Natural killer cell (primary cell): ENCODE measurements around the gene EEIG2. TPM values are rescaled to one million over a fixed set of nuclear protein-coding genes. Genes with fewer than 3 reads are reported as not detected.

ENCODE experiments used
- ATAC-seq, 3 donors: fragments of 150-1000 bp in 2 of 3; fragments of 200-7000 bp in 1 of 3; cut with Tn5 transposase; 1 replicate in 1 of 3; 2 replicates in 2 of 3; pipeline ENCODE4 v1.10.0; 2021; ENCODE audit warnings: mild to moderate bottlenecking in 2 of 3, moderate library complexity in 2 of 3
- DNase-seq, 2 donors: peaks; one replicate each; pipeline versions ENCODE4 v3.0.0 to v3.0.0-alpha.2; 2013 to 2021; ENCODE audit warnings: mixed read lengths in 1 of 2
- H3K27ac ChIP-seq: one replicate; pipeline ENCODE4 v1.5.1; 2013; ENCODE audit warnings: mild to moderate bottlenecking, low read length
- H3K27me3 ChIP-seq: one replicate; pipeline ENCODE4 v1.6.1; 2013; ENCODE audit warnings: low read length; ENCODE audit not compliant: control insufficient read depth, insufficient read depth
- H3K36me3 ChIP-seq: one replicate; pipeline ENCODE4 v1.6.1; 2013; ENCODE audit warnings: low read length; ENCODE audit not compliant: control insufficient read depth, insufficient read depth
- H3K4me1 ChIP-seq: one replicate; pipeline ENCODE4 v1.6.1; 2013; ENCODE audit warnings: low read length; ENCODE audit not compliant: control insufficient read depth, insufficient read depth
- H3K4me3 ChIP-seq: one replicate; pipeline ENCODE4 v1.5.1; 2013; ENCODE audit warnings: low read length
- H3K9me3 ChIP-seq: one replicate; pipeline ENCODE4 v1.6.1; 2013; ENCODE audit warnings: low read length; ENCODE audit not compliant: control insufficient read depth, insufficient read depth
- H3K27ac Mint-ChIP-seq, 2 donors: one replicate each; pipeline ENCODE4 v1.8.0; 2022; ENCODE audit warnings: mild to moderate bottlenecking in 2 of 2, mixed read lengths in 2 of 2, moderate library complexity in 1 of 2
- H3K27me3 Mint-ChIP-seq, 2 donors: one replicate each; pipeline ENCODE4 v1.8.0; 2022; ENCODE audit warnings: low read depth in 2 of 2, mixed read lengths in 2 of 2
- H3K36me3 Mint-ChIP-seq: one replicate; pipeline ENCODE4 v1.8.0; 2022; ENCODE audit warnings: mixed read lengths
- H3K4me1 Mint-ChIP-seq, 2 donors: one replicate each; pipeline ENCODE4 v1.8.0; 2022; ENCODE audit warnings: mixed read lengths in 2 of 2
- H3K4me3 Mint-ChIP-seq: one replicate; pipeline ENCODE4 v1.8.0; 2022; ENCODE audit warnings: mild to moderate bottlenecking, moderate library complexity, mixed read lengths
- H3K9me3 Mint-ChIP-seq, 2 donors: one replicate each; pipeline ENCODE4 v1.8.0; 2022; ENCODE audit warnings: mixed read lengths in 2 of 2
- WGBS: methylation state at CpG from one replicate; pipeline ENCODE4 v1.1.7; 2013; ENCODE audit warnings: missing lambda C conversion rate; ENCODE audit not compliant: insufficient coverage; 5-methylcytosine and 5-hydroxymethylcytosine counted together
- intact Hi-C: fragments of 100-400 bp; cut with micrococcal nuclease; formaldehyde crosslinking; loops from one replicate; pipeline ENCODE4 v1.14.2; 2022
- total RNA-seq, 4 donors: library from RNA; stranded (reverse); fragments of 120-200 nt in 1 of 4; gene quantifications; one replicate each; pipeline versions ENCODE4 v1.2.3 to v1.2.4, GENCODE V29; 2013 to 2022
- TF ChIP-seq, protein P1 (sequence below): fragments of 200-600 bp; IDR thresholded peaks from one replicate; pipeline ENCODE4 v1.8.0; 2022; ENCODE audit warnings: antibody characterized with exemption

The EEIG2 gene
- total RNA-seq, 3 donors from 2014 or later (not counting 1 experiment from before 2014, with no cell fraction given): 18.2 to 23.9 (median 20.3) TPM

GRCh38 chr1:108583757-108584427 is 24.0 kb downstream of the EEIG2 start:
- Histone ChIP-seq H3K27me3 (no peaks in the 10 kb centered on the region), H3K4me1 (no peaks in the 10 kb centered on the region), H3K27ac (no peak overlapping the region), H3K36me3 (no peaks in the 10 kb centered on the region), H3K4me3 (no peak overlapping the region), H3K9me3 (no peaks in the 10 kb centered on the region)
- H3K27me3 Mint-ChIP-seq: no peaks in the 10 kb centered on the region
- intact Hi-C loops: no loop called here
- DNase-seq (no peak), ATAC-seq (no peak)
- H3K36me3 Mint-ChIP-seq: no peaks in the 10 kb centered on the region
- H3K9me3 Mint-ChIP-seq: peaks cover 0 to 4% of the 10 kb centered on the region in 2 donors
- TF ChIP-seq, protein P1, sequence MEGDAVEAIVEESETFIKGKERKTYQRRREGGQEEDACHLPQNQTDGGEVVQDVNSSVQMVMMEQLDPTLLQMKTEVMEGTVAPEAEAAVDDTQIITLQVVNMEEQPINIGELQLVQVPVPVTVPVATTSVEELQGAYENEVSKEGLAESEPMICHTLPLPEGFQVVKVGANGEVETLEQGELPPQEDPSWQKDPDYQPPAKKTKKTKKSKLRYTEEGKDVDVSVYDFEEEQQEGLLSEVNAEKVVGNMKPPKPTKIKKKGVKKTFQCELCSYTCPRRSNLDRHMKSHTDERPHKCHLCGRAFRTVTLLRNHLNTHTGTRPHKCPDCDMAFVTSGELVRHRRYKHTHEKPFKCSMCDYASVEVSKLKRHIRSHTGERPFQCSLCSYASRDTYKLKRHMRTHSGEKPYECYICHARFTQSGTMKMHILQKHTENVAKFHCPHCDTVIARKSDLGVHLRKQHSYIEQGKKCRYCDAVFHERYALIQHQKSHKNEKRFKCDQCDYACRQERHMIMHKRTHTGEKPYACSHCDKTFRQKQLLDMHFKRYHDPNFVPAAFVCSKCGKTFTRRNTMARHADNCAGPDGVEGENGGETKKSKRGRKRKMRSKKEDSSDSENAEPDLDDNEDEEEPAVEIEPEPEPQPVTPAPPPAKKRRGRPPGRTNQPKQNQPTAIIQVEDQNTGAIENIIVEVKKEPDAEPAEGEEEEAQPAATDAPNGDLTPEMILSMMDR: no peak
- H3K27ac Mint-ChIP-seq: peak overlapping the region; percentile 34 to 88
- no peak overlapping the region for H3K4me3 Mint-ChIP-seq
- 88% methylated on average over 4 of the region's 4 CpGs for WGBS
- peaks cover 57 to 63% of the 10 kb centered on the region in 2 donors for H3K4me1 Mint-ChIP-seq

- H3K4me1 ChIP-seq: no peaks in the 10 kb centered on the region
- Mint-ChIP-seq H3K4me3 (no peak overlapping the region), H3K4me1 (peaks cover 62 to 69% of the 10 kb centered on the region in 2 donors), H3K27me3 (no peaks in the 10 kb centered on the region), H3K9me3 (peaks cover 0 to 4% of the 10 kb centered on the region in 2 donors), H3K36me3 (no peaks in the 10 kb centered on the region), H3K27ac (peak overlapping the region; percentile 34 to 88)
- no peak overlapping the region for H3K27ac ChIP-seq
- WGBS: 36% methylated on average over 2 of the region's 5 CpGs
- ATAC-seq: no peak
- intact Hi-C loops: no loop called here
- TF ChIP-seq, protein P1: no peak
- no peaks in the 10 kb centered on the region for H3K27me3 ChIP-seq
- H3K9me3 ChIP-seq: no peaks in the 10 kb centered on the region
- H3K4me3 ChIP-seq: no peak overlapping the region
- DNase-seq: no peak
- H3K36me3 ChIP-seq: no peaks in the 10 kb centered on the region
Observed at GRCh38 chr1:108584428-108584856, 24.5 kb downstream of the EEIG2 start.

DNA sequence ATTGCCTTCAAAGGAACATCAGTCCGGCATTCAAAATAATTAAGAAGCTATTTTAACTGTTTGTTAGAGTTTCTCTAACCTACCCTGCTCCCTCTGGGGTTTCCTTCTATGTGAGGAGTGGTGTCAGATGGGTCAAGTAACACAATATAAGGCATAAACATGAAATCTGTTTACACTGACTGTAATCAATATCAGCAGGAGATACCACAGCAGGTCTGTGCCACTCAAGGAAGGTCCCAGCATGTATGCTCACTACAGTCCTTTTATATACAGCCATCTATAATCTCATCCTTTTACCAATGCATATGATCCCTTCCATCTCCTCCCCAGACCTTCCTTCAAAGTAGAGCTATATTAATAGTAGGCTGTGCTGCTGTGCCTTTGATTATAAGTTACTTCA is 25.4 kb downstream of the EEIG2 start:
- H3K27ac ChIP-seq: peak overlapping the region; percentile 14
- peak overlapping the region; percentile 82 to 88 for H3K27ac Mint-ChIP-seq
- H3K9me3 ChIP-seq: no peaks in the 10 kb centered on the region
- no CpG with 5 or more reads among the region's 1 CpG for WGBS
- intact Hi-C loops: no loop called here
- TF ChIP-seq, protein P1: no peak
- H3K27me3 Mint-ChIP-seq: no peaks in the 10 kb centered on the region
- no peaks in the 10 kb centered on the region for H3K36me3 ChIP-seq
- peaks cover 1% of the 10 kb centered on the region for H3K4me1 ChIP-seq
- no peaks in the 10 kb centered on the region for H3K36me3 Mint-ChIP-seq
- peaks cover 67% of the 10 kb centered on the region in 2 donors for H3K4me1 Mint-ChIP-seq
- DNase-seq: no peak
- ATAC-seq: no peak
- no peaks in the 10 kb centered on the region for H3K27me3 ChIP-seq
- H3K4me3 Mint-ChIP-seq: no peak overlapping the region
- H3K4me3 ChIP-seq: no peak overlapping the region
- H3K9me3 Mint-ChIP-seq: peaks cover 0 to 3% of the 10 kb centered on the region in 2 donors
